Effector memory CD8-positive, alpha-beta T cell (primary cell): Measurements from ENCODE around the gene OR52R1.

ENCODE experiments used
- ATAC-seq: fragments of 150-1000 bp; cut with Tn5 transposase; replicated peaks from 2 replicates; pipeline ENCODE4 v1.10.0; 2021; ENCODE audit warnings: mild to moderate bottlenecking, moderate library complexity
- DNase-seq, 3 experiments: peaks; one replicate each; pipeline ENCODE4 v3.0.0; 2021
- H3K27ac Mint-ChIP-seq, 2 donors: one replicate each; pipeline ENCODE4 v1.8.0; 2022; ENCODE audit warnings: mild to moderate bottlenecking in 2 of 2, mixed read lengths in 2 of 2, moderate library complexity in 2 of 2
- H3K27me3 Mint-ChIP-seq, 2 donors: one replicate each; pipeline ENCODE4 v1.8.0; 2022; ENCODE audit warnings: mixed read lengths in 2 of 2
- H3K36me3 Mint-ChIP-seq: one replicate; pipeline ENCODE4 v1.8.0; 2022; ENCODE audit warnings: mild to moderate bottlenecking, moderate library complexity, mixed read lengths; ENCODE audit not compliant: insufficient read depth
- H3K4me1 Mint-ChIP-seq, 2 donors: one replicate each; pipeline ENCODE4 v1.8.0; 2022; ENCODE audit warnings: low read depth in 2 of 2, mixed read lengths in 2 of 2
- H3K4me3 Mint-ChIP-seq, 2 donors: one replicate each; pipeline ENCODE4 v1.8.0; 2022; ENCODE audit warnings: mild to moderate bottlenecking in 2 of 2, mixed read lengths in 2 of 2, moderate library complexity in 2 of 2
- H3K9me3 Mint-ChIP-seq, 2 donors: one replicate each; pipeline ENCODE4 v1.8.0; 2022; ENCODE audit warnings: mixed read lengths in 2 of 2

Gene OR52R1

GRCh38 chr11:4797206-4797605, 7.0 kb downstream of the OR52R1 start:
- ATAC-seq: no peak
- DNase-seq: no peak
- H3K36me3 Mint-ChIP-seq: no peaks in the 10 kb centered on the region
- H3K27ac Mint-ChIP-seq: no peak overlapping the region
- H3K4me1 Mint-ChIP-seq: no peaks in the 10 kb centered on the region
- H3K9me3 Mint-ChIP-seq: no peaks in the 10 kb centered on the region
- H3K4me3 Mint-ChIP-seq: no peak overlapping the region
- H3K27me3 Mint-ChIP-seq: peaks cover 4 to 6% of the 10 kb centered on the region in 2 donors

- ATAC-seq: no peak
- no peak for DNase-seq
- Mint-ChIP-seq H3K27me3 (peaks cover 9 to 36% of the 10 kb centered on the region in 2 donors), H3K36me3 (no peaks in the 10 kb centered on the region), H3K4me3 (no peak overlapping the region), H3K4me1 (no peaks in the 10 kb centered on the region), H3K9me3 (peaks cover 0 to 7% of the 10 kb centered on the region in 2 donors), H3K27ac (no peak overlapping the region)
Observed at GRCh38 chr11:4782454-4782853, 21.7 kb downstream of the OR52R1 start.

GRCh38 chr11:4769838-4770237, 34.3 kb downstream of the OR52R1 start, which contains the start of gene OR51F1:
Gene OR51F1 (minus strand): TSS chr11:4769938. CDS start chr11:4769938, 0 bp downstream.
- DNase-seq (no peak), ATAC-seq (no peak)
- Mint-ChIP-seq H3K9me3 (no peaks in the 10 kb centered on the region), H3K4me3 (no peak within 1 kb of the TSS), H3K27ac (no peak within 1 kb of the TSS), H3K4me1 (no peaks in the 10 kb centered on the region), H3K27me3 (peaks cover 0 to 23% of the 10 kb centered on the region in 2 donors), H3K36me3 (no peaks in the 10 kb centered on the region)

- Mint-ChIP-seq H3K4me1 (peaks cover 0 to under 1% of the 10 kb centered on the region in 2 donors), H3K27me3 (peaks cover 0 to 23% of the 10 kb centered on the region in 2 donors), H3K36me3 (no peaks in the 10 kb centered on the region), H3K27ac (no peak overlapping the region), H3K9me3 (no peaks in the 10 kb centered on the region), H3K4me3 (no peak overlapping the region)
- no peak for ATAC-seq
- no peak for DNase-seq
Observed at GRCh38 chr11:4768094-4768493, 36.1 kb downstream of the OR52R1 start.

GRCh38 chr11:4766420-4767043, 37.6 kb downstream of the OR52R1 start:
- H3K9me3 Mint-ChIP-seq: no peaks in the 10 kb centered on the region
- H3K4me1 Mint-ChIP-seq: peaks cover 0 to 2% of the 10 kb centered on the region in 2 donors
- H3K4me3 Mint-ChIP-seq: no peak overlapping the region
- no peaks in the 10 kb centered on the region for H3K36me3 Mint-ChIP-seq
- H3K27ac Mint-ChIP-seq: no peak overlapping the region
- H3K27me3 Mint-ChIP-seq: peaks cover 0 to 23% of the 10 kb centered on the region in 2 donors
- ATAC-seq (no peak), DNase-seq (no peak)

GRCh38 chr11:4763096-4763495, 41.1 kb downstream of the OR52R1 start:
- no peak for ATAC-seq
- peaks cover 0 to 15% of the 10 kb centered on the region in 2 donors for H3K27me3 Mint-ChIP-seq
- DNase-seq: no peak
- peaks cover 0 to 2% of the 10 kb centered on the region in 2 donors for H3K4me1 Mint-ChIP-seq
- H3K9me3 Mint-ChIP-seq: no peaks in the 10 kb centered on the region
- H3K27ac Mint-ChIP-seq: no peak overlapping the region
- H3K4me3 Mint-ChIP-seq: no peak overlapping the region
- H3K36me3 Mint-ChIP-seq: no peaks in the 10 kb centered on the region
